RCC 7860 (cell line): ENCODE measurements around the gene EIPR1.
"Not testable (repeated sequence)": the region's sequence is repeated elsewhere in the genome, so short reads cannot be mapped to it uniquely, and the experiment has no call there.

Experiments
- DNase-seq: peaks from one replicate; pipeline ENCODE4 v3.0.0-alpha.2; 2015; ENCODE audit warnings: low spot score
- FAIRE-seq: peaks from 2 replicates; lab custom pipeline; 2012; peaks lifted over from hg19 to GRCh38; lab: Jason Lieb, UNC

Gene EIPR1

DNA sequence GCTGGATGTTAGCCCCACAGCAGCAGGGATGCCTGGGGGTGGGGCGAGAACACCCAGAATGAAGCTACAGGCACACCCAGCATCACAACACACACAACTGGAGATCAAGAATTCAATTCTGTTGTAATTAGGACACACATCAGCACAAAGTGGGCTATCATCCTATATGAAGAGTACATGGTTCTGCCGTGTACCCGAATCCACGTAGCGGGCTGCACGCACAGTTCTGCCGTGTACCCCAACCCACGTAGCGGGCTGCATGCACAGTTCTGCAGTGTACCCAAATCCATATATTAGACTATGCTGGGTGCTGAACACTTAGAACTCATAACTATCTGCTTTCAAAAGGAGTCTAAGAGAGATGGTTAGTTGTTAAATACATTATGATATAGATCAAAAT lies 86.5 kb downstream of the EIPR1 start:
- DNase-seq (no peak), FAIRE-seq (no peak)

GRCh38 chr2:3290655-3291054 lies 87.0 kb downstream of the EIPR1 start:
- FAIRE-seq: no peak
- no peak for DNase-seq

DNA sequence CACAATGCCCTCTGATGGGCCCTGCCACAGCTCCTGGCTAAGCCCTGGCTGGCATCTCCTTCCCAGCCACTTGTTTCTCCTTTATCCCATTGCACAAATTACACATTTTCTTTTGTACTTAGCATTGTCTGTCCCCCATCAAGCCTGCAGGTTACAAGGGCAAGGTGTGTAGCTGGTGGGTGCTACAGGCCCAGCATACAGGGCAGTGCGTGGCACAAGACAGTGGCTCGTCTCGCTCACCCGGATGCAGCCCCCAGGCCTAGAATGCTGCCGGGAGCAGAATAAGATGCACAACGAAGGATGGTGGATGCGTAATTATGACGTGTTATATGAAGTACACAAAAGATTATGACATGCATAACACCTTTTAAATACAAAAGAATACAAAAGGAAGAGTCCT lies 87.6 kb downstream of the EIPR1 start:
- DNase-seq (no peak), FAIRE-seq (no peak)

GRCh38 chr2:3289526-3289925 lies 88.1 kb downstream of the EIPR1 start:
- no peak for DNase-seq
- no peak for FAIRE-seq

DNA sequence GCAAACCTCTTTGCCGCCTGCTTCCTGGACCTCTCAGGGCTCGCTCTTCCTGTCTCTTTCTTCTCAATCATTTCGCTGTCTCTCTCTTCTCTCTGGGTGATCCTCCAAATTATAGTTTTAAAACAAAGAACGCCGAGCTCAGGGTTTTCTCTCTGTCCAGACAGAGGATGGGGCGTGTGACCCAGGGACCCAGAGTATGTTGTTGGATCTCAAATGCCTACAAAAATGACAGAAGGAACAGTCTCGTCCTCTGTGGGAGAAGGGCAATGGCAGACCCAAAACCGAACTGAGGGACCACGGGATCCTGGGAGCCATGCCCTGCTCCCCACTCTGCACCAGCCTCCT lies 88.5 kb downstream of the EIPR1 start:
- no peak for FAIRE-seq
- no peak for DNase-seq

DNA sequence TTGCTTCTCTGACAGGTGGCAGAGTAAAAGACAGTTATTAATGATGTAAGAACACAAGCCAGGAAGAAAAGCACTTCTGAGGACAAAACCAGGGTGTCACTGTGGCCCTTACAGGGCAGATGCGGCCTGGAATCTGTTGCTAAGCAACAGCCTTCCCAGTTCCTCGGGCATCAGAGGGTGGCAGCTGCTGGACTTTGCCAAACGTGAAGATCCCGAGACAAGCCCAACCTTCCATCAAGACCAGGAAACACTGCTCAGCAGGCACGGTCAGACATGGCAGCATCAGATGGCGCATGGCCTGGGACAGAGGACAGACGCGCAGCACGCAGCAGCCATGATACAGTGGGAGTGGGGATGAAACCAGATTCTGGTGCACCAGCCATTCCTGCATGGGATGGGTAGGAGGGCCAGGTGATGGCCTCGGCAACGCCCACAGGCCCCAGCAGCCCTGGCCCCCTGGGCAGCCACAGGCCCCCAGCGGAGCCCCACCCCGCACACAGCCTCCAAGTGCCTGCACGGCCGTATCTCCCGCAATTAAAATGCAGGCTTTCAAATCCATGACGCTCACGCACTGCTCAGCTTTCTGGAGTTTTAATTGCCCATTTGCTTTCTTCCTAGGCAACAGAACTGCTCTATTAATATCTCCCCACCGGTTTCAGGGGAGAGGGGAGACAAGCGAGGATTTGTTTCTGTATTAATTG lies 89.0 kb downstream of the EIPR1 start:
- no peak for DNase-seq
- no peak for FAIRE-seq

GRCh38 chr2:3287896-3288295 lies 89.7 kb downstream of the EIPR1 start:
- no peak for DNase-seq

DNA sequence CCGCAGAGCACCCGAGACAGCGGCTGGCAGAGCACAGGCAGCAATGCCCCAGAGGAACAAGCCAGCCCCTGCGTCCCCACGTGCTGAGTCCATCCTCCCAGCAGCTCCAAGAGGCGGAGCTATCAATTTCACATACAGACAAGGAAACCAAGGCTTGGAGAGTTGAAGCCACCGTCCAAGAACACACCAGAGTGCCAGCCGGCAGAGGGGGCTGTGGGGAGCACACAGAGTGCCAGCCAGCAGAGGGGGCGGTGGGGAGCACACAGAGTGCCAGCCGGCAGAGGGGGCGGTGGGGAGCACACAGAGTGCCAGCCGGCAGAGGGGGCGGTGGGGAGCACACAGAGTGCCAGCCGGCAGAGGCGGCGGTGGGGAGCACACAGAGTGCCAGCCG lies 91.0 kb downstream of the EIPR1 start:
- not testable (repeated sequence) for FAIRE-seq, DNase-seq

More at GRCh38 chr2:3287896-3288295, 89.7 kb downstream of the EIPR1 start:
- no peak for FAIRE-seq

DNA sequence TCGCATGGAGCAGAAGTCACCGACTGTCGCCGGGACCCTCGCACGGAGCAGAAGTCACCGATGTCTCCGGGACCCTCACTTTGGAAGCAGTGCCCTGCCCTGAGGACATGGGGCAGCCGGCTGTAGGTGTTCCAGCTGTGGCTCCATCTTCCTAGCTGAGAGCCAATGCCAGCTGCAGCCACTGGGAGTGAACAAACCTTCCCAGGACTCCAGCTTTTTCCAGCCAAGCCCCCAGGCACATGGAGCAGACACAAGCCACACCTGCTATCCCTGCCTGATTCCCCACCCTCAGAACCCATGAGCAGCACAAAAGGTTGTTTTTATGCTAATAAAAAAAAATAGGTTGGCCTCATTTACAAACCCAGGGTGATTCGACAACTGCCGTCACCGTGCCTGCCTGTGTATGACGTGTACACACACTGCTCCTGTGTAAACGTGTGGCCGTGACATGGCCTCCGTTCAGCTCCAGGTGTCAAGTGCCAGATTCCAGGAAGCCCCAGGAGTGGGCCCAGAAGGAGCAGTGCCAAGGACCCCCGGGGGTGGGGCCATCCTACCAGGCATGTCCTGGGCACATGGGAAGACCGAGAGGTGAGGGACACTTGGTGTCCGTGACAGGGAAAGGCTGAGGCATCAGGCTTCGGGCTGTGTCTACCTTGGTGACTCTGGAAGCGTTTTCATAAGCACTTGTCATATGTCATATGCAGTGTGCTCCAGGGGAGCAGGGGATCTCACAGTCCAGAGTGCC lies 91.5 kb downstream of the EIPR1 start:
- no peak for FAIRE-seq
- DNase-seq: no peak

GRCh38 chr2:3284657-3285630 lies 92.7 kb downstream of the EIPR1 start:
- no peak for FAIRE-seq
- DNase-seq: no peak

DNA sequence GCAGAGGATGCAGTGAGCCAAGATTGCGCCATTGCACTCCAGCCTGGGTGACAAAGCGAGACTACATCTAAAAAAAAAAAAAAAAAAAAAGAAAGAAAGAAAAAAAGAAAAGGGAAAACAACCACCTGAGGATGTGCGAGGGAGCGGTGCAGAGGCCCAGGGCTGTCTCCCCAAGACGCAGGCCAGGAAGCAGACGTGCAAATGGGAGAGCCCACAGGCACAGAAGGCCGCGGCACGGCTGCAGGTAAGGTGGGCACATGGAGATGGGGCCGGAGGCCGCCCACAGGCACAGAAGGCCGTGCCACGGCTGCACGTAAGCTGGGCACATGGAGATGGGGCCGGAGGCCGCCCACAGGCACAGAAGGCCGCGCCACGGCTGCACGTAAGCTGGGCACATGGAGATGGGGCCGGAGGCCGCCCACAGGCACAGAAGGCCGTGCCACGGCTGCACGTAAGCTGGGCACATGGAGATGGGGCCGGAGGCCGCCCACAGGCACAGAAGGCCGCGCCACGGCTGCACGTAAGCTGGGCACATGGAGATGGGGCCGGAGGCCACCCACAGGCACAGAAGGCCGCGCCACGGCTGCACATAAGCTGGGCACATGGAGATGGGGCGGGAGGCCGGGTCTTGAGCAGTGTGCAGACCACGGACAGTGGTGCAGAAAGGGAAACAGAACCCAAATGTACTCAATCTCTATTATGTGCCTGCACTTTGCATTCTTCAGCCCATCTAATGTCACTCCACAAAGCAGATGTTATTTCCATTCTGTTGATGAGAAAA lies 93.6 kb downstream of the EIPR1 start:
- not testable (repeated sequence) for FAIRE-seq, DNase-seq

- DNase-seq (no peak), FAIRE-seq (no peak)
Observed at GRCh38 chr2:3283206-3283605, 94.4 kb downstream of the EIPR1 start.

GRCh38 chr2:3282056-3282998 lies 95.3 kb downstream of the EIPR1 start:
- DNase-seq (peak; percentile 95), FAIRE-seq (peak; percentile 94)

- no peak for DNase-seq
Observed at GRCh38 chr2:3280683-3281520, 96.7 kb downstream of the EIPR1 start.

DNA sequence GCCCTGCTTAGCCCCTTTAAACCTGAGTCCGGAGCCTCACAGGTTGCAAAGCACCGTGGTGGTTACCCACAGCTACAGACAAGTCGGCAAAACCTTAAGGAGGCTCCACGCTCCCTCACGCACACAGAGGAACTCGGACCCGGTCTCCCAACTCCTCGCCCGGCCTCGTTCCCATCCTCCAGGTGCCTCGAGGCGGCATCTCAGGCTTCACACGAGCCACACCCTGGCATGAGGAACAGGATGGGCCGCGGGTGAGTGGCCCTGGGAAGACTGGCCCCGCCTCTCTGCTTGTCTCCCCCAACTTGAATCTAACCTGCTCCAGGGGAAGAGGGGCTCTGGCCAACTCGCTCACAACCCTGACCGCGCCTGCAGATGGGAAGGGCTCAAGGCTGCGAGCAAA lies 97.4 kb downstream of the EIPR1 start:
- FAIRE-seq: no peak

More at GRCh38 chr2:3280683-3281520, 96.7 kb downstream of the EIPR1 start:
- no peak for FAIRE-seq

DNA sequence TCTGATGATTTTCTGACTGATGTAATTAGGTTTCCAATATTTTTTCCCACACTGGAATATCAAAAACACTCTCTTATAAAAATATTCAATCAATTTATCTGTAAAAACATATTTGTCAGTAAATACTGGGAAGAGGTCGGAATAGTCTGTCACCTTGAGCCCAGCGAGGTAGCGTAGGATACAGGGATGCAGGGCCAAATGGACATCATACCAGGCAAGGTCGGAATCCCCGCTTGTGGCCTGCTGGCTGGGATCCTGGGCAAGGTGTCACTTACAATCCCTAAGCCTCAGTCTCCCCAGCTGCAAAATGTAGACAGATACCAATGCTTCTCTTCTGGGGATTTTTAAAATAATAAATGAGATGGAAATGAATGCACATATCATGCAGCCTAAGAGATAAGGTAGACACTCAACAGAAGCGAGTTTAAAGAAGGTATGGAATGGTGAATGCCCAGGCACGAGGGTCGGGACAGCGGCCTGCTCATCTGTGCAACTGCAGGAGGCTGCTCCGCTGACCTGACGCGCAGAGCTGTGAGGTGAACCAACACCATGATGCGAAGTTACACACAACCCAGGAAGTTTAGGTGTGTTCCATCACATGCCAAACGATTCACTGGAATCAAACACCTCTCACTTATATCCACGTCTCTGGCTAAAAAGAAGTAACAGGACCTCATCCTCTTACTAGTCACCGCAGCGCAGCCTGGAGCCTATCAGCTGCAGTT lies 98.2 kb downstream of the EIPR1 start:
- DNase-seq: no peak
- no peak for FAIRE-seq

More for the DNA sequence above, 97.4 kb downstream of the EIPR1 start:
- no peak for DNase-seq

DNA sequence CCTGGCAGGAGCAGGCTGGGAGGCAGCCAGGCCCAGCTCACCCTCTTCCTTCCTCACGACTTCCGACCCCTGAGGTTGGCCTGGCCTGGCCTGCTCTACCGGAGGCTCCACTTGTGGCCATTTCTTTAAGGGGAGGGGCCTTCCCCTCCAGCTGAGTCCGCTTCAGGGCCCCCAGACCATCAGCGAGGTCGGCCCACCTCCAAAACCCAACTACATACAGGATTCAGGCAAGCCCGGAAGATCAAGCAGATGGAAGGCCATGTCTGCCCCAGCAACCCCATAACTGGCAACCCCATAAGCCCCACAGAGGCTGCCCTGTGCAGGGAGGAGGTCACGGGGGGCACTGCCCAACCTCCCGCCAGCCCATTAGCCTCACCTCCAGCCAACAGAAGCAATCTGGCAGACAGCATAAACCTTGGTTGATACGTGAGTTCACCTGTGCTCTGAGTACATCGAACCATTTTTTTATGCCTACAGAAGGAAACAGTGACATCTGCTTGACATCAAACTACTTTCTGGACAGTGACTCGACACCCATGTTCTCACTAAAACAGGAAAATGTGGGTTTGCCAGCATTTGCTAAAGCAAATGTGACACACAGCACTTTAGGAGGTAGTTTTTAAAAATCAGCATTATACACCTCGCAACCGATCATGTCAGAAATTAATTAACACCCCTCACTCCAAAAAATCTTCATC lies 98.9 kb downstream of the EIPR1 start:
- DNase-seq: no peak
- no peak for FAIRE-seq
